Prostate gland (tissue), 2 donors: ENCODE results near the gene CUL1. TPM values are rescaled to one million over a fixed set of nuclear protein-coding genes. Genes with fewer than 3 reads are reported as not detected.

Source experiments
- DNase-seq: peaks from one replicate; pipeline ENCODE4 v3.0.0-alpha.2; 2019; ENCODE audit warnings: low spot score
- H3K27ac ChIP-seq, 2 donors: fragments of 200-600 bp; sonication (generic); 2 replicates each; pipeline ENCODE4 v1.5.1; 2017 to 2019
- H3K27me3 ChIP-seq: fragments of 200-600 bp; sonication (generic); replicated peaks from 2 replicates; pipeline ENCODE4 v1.5.1; 2019; ENCODE audit not compliant: insufficient read depth
- H3K36me3 ChIP-seq, 2 donors: fragments of 200-600 bp; sonication (generic); 1 replicate in 1 of 2; 2 replicates in 1 of 2; pipeline versions ENCODE4 v1.5.1 to v1.8.1; 2017 to 2019
- H3K4me1 ChIP-seq: fragments of 200-600 bp; sonication (generic); replicated peaks from 2 replicates; pipeline ENCODE4 v1.5.1; 2019
- H3K4me3 ChIP-seq, 2 donors: fragments of 200-600 bp; sonication (generic); 2 replicates each; pipeline ENCODE4 v1.5.1; 2017 to 2019
- H3K9me3 ChIP-seq: fragments of 200-600 bp; sonication (generic); 2 replicates; pipeline ENCODE4 v1.5.1; 2017
- CTCF ChIP-seq, 4 experiments: fragments of 200-600 bp in 2 of 4; fragments of 450-650 bp in 2 of 4; sonication (generic) in 2 of 4; IDR thresholded peaks; 1 replicate in 3 of 4; 2 replicates in 1 of 4; pipeline ENCODE4 v1.5.1; 2016 to 2019; ENCODE audit warnings: antibody characterized with exemption in 4 of 4, mild to moderate bottlenecking in 2 of 4, moderate library complexity in 2 of 4
- POLR2A ChIP-seq: fragments of 450-650 bp; IDR thresholded peaks from one replicate; pipeline ENCODE4 v1.6.1; 2016; ENCODE audit warnings: antibody characterized with exemption, mild to moderate bottlenecking
- POLR2AphosphoS5 ChIP-seq: sonication (generic); formaldehyde crosslinking; IDR thresholded peaks from one replicate; pipeline ENCODE4 v1.6.1; 2017; ENCODE audit warnings: antibody characterized with exemption
- WGBS: methylation state at CpG from one replicate; pipeline ENCODE4 v1.1.5; 2018; 5-methylcytosine and 5-hydroxymethylcytosine counted together
- intact Hi-C: fragments of 100-400 bp; cut with DNase I; formaldehyde crosslinking; loops from one replicate; pipeline ENCODE4 v1.14.2; 2022
- total RNA-seq, 2 donors: library from RNA; depleted of rRNA; stranded (reverse); fragments of >200 nt; gene quantifications; one replicate each; pipeline ENCODE4 v1.1.0, GENCODE V29; 2016

CUL1 gene
- total RNA-seq, 2 donors from 2014 or later = 39.0 to 105 TPM

GRCh38 chr7:148662646-148663045 is 36.1 kb upstream of the CUL1 start:
- 53% methylated on average over 3 of the region's 3 CpGs for WGBS
- no peak for DNase-seq
- intact Hi-C loops = no loop called here
- Histone ChIP-seq H3K9me3 (no peaks in the 10 kb centered on the region), H3K4me3 (no peak overlapping the region), H3K4me1 (no peaks in the 10 kb centered on the region), H3K27ac (no peak overlapping the region), H3K36me3 (no peaks in the 10 kb centered on the region), H3K27me3 (no peaks in the 10 kb centered on the region)
- no peak for TF ChIP-seq CTCF (IDR thresholded peaks at IDR 0.05)
- TF ChIP-seq POLR2AphosphoS5 = no peak
- TF ChIP-seq POLR2A = no peak

GRCh38 chr7:148664324-148664723 is 34.4 kb upstream of the CUL1 start:
- Histone ChIP-seq H3K27me3 (no peaks in the 10 kb centered on the region), H3K27ac (no peak overlapping the region), H3K36me3 (no peaks in the 10 kb centered on the region), H3K9me3 (no peaks in the 10 kb centered on the region), H3K4me3 (no peak overlapping the region), H3K4me1 (no peaks in the 10 kb centered on the region)
- TF ChIP-seq CTCF (IDR thresholded peaks at IDR 0.05) (no peak), POLR2A (no peak), POLR2AphosphoS5 (no peak)
- 19% methylated on average over 6 of the region's 6 CpGs for WGBS
- intact Hi-C loops = no loop called here
- no peak for DNase-seq

- no peaks in the 10 kb centered on the region for H3K9me3 ChIP-seq
- no peak for DNase-seq
- no peaks in the 10 kb centered on the region for H3K27me3 ChIP-seq
- H3K4me3 ChIP-seq = no peak overlapping the region
- WGBS = 80% methylated on average over 4 of the region's 4 CpGs
- H3K27ac ChIP-seq = no peak overlapping the region
- intact Hi-C loops = no loop called here
- TF ChIP-seq POLR2AphosphoS5 (no peak), POLR2A (no peak)
- H3K36me3 ChIP-seq = no peaks in the 10 kb centered on the region
- H3K4me1 ChIP-seq = no peaks in the 10 kb centered on the region
These were observed 33.5 kb upstream of the CUL1 start for GRCh38 chr7:148665221-148665620.

GRCh38 chr7:148669927-148670326 is 28.8 kb upstream of the CUL1 start:
- no peak for TF ChIP-seq CTCF (IDR thresholded peaks at IDR 0.05)
- H3K27me3 ChIP-seq = no peaks in the 10 kb centered on the region
- no peak overlapping the region for H3K27ac ChIP-seq
- WGBS = 85% methylated on average over 3 of the region's 3 CpGs
- H3K4me3 ChIP-seq = no peak overlapping the region
- no peaks in the 10 kb centered on the region for H3K4me1 ChIP-seq
- no peaks in the 10 kb centered on the region for H3K9me3 ChIP-seq
- no peaks in the 10 kb centered on the region for H3K36me3 ChIP-seq
- DNase-seq = no peak
- intact Hi-C loops = no loop called here

GRCh38 chr7:148670374-148670773 is 28.3 kb upstream of the CUL1 start:
- H3K27me3 ChIP-seq = no peaks in the 10 kb centered on the region
- DNase-seq = no peak
- TF ChIP-seq POLR2AphosphoS5 (no peak), CTCF (IDR thresholded peaks at IDR 0.05) (no peak), POLR2A (no peak)
- intact Hi-C loops = no loop called here
- 84% methylated on average over 4 of the region's 4 CpGs for WGBS
- H3K27ac ChIP-seq = no peak overlapping the region
- H3K9me3 ChIP-seq = no peaks in the 10 kb centered on the region
- H3K4me3 ChIP-seq = no peak overlapping the region
- no peaks in the 10 kb centered on the region for H3K4me1 ChIP-seq
- H3K36me3 ChIP-seq = no peaks in the 10 kb centered on the region
